MM.1S (cell line): ENCODE measurements around the gene OTOA.

ENCODE experiments used
- CTCF ChIP-seq: fragments of 300-600 bp; sonication (generic); IDR thresholded peaks from 2 replicates; pipeline ENCODE4 v1.5.1; 2016; ENCODE audit warnings: antibody characterized with exemption, low read length, mixed read lengths
- EZH2 ChIP-seq: fragments of 300-600 bp; sonication (generic); optimal IDR thresholded peaks from 2 replicates; pipeline ENCODE3; 2017; ENCODE audit warnings: low read depth, mild to moderate bottlenecking, antibody characterized with exemption, low read length, mixed read lengths

GRCh38 chr16:21694609-21695008, 30.8 kb downstream of the OTOA start:
- TF ChIP-seq CTCF (no peak), EZH2 (no peak)
